OCI-LY3 (cell line): Measurements from ENCODE around the gene SFXN3.

Source experiments
- EZH2phosphoT487 ChIP-seq: fragments of 200-600 bp; shearing (Covaris generic); IDR thresholded peaks from 2 replicates; pipeline ENCODE4 v1.6.1; 2018; ENCODE audit warnings: antibody characterized with exemption, mixed run types, low read depth
- TF ChIP-seq, protein P1 (sequence below): fragments of 200-600, 300-600 bp; sonication (generic); IDR thresholded peaks from 2 replicates; pipeline ENCODE4 v1.5.1; 2014; ENCODE audit warnings: antibody characterized with exemption, low read length, low read depth

DNA sequence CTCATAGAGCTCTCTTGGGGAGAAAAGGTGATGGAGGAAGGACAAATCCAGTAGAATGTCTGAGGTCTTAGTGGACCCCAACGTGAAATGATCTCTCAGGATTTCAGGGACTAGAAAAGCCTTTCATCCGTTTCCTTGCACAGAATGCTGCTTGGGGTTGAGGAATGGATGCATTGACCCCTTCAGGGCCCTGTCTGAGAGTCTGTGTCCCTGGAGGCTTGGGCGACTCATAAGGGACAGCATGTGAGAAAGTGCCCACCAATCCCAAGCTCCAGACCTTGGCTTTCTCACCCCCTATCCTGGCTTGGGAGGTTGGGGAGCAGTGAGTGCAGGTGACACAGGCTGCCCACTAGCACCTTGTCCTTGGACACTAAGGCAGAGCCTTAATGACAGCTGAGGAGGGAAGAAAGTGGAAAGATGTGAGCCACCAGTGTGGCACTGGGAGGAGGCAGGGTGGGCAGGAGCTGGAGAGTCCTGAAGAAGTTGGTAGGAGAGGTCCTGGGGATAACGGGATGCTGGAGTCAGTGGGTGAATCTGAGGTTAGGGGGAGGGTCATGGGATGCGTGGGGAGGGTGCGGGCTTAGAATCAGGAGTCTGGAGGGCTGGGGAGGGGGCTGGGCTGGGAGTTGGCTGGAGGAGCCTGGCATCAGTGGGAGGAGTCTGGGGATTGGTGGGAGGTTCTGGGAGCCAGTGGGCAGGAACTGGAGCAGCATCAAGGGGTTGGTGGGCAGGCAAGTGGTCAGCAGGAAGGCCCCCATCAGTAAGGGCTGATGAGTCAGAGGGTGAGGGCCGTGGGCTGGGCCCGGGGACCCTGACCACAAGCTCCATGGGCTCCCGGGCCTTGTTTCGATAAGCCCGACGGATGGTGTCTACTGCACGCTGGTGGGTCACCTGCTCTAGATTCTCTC lies 22.9 kb upstream of the SFXN3 start:
- TF ChIP-seq, protein P1, sequence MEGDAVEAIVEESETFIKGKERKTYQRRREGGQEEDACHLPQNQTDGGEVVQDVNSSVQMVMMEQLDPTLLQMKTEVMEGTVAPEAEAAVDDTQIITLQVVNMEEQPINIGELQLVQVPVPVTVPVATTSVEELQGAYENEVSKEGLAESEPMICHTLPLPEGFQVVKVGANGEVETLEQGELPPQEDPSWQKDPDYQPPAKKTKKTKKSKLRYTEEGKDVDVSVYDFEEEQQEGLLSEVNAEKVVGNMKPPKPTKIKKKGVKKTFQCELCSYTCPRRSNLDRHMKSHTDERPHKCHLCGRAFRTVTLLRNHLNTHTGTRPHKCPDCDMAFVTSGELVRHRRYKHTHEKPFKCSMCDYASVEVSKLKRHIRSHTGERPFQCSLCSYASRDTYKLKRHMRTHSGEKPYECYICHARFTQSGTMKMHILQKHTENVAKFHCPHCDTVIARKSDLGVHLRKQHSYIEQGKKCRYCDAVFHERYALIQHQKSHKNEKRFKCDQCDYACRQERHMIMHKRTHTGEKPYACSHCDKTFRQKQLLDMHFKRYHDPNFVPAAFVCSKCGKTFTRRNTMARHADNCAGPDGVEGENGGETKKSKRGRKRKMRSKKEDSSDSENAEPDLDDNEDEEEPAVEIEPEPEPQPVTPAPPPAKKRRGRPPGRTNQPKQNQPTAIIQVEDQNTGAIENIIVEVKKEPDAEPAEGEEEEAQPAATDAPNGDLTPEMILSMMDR, result no peak
- TF ChIP-seq EZH2phosphoT487, result no peak
